Activated naive CD8-positive, alpha-beta T cell treated with anti-CD3 and anti-CD28 coated beads, Interleukin-2, amount 50 U/mL, for 24 hours (primary cell): ENCODE results near the gene HYCC1.

Experiments
- ATAC-seq: fragments of 150-1000 bp; cut with Tn5 transposase; one replicate; pipeline ENCODE4 v1.10.0; 2021
- DNase-seq: peaks from one replicate; pipeline ENCODE4 v3.0.0; 2021
- H3K27ac Mint-ChIP-seq: one replicate; pipeline ENCODE4 v1.8.0; 2021; ENCODE audit warnings: mild to moderate bottlenecking, mixed read lengths
- H3K27me3 Mint-ChIP-seq: one replicate; pipeline ENCODE4 v1.8.0; 2021; ENCODE audit warnings: mixed read lengths
- H3K36me3 Mint-ChIP-seq: one replicate; pipeline ENCODE4 v1.8.0; 2021; ENCODE audit warnings: low read depth, mixed read lengths
- H3K4me1 Mint-ChIP-seq: one replicate; pipeline ENCODE4 v1.8.0; 2021; ENCODE audit warnings: mixed read lengths
- H3K4me3 Mint-ChIP-seq: one replicate; pipeline ENCODE4 v1.8.0; 2021; ENCODE audit warnings: mild to moderate bottlenecking, moderate library complexity, mixed read lengths
- H3K9me3 Mint-ChIP-seq: one replicate; pipeline ENCODE4 v1.8.0; 2021; ENCODE audit warnings: mixed read lengths

The HYCC1 gene

GRCh38 chr7:23024454-23024853 lies 10.5 kb upstream of the HYCC1 start:
- Mint-ChIP-seq H3K9me3 (no peaks in the 10 kb centered on the region), H3K4me3 (no peak overlapping the region), H3K4me1 (peaks cover 29% of the 10 kb centered on the region), H3K36me3 (no peaks in the 10 kb centered on the region), H3K27ac (no peak overlapping the region), H3K27me3 (peaks cover 23% of the 10 kb centered on the region)
- no peak for ATAC-seq
- DNase-seq, result no peak

GRCh38 chr7:23022851-23023250 lies 8.9 kb upstream of the HYCC1 start:
- H3K4me1 Mint-ChIP-seq, result peaks cover 36% of the 10 kb centered on the region
- H3K36me3 Mint-ChIP-seq, result no peaks in the 10 kb centered on the region
- no peak overlapping the region for H3K27ac Mint-ChIP-seq
- H3K9me3 Mint-ChIP-seq, result no peaks in the 10 kb centered on the region
- H3K4me3 Mint-ChIP-seq, result no peak overlapping the region
- ATAC-seq (no peak), DNase-seq (no peak)
- peaks cover 16% of the 10 kb centered on the region for H3K27me3 Mint-ChIP-seq

- H3K9me3 Mint-ChIP-seq, result no peaks in the 10 kb centered on the region
- peaks cover 16% of the 10 kb centered on the region for H3K27me3 Mint-ChIP-seq
- DNase-seq (no peak), ATAC-seq (no peak)
- H3K36me3 Mint-ChIP-seq, result no peaks in the 10 kb centered on the region
- no peak overlapping the region for H3K27ac Mint-ChIP-seq
- no peak overlapping the region for H3K4me3 Mint-ChIP-seq
- peaks cover 40% of the 10 kb centered on the region for H3K4me1 Mint-ChIP-seq
Measured at GRCh38 chr7:23022258-23022769, 8.4 kb upstream of the HYCC1 start.

- no peak for ATAC-seq
- Mint-ChIP-seq H3K4me1 (peaks cover 45% of the 10 kb centered on the region), H3K27ac (peak overlapping the region; percentile 95), H3K27me3 (peaks cover 13% of the 10 kb centered on the region), H3K4me3 (no peak overlapping the region), H3K9me3 (no peaks in the 10 kb centered on the region), H3K36me3 (no peaks in the 10 kb centered on the region)
- DNase-seq, result no peak
Measured at GRCh38 chr7:23021596-23021995, 7.7 kb upstream of the HYCC1 start.

- H3K4me3 Mint-ChIP-seq, result peak overlapping the region; percentile 56
- ATAC-seq, result peak; percentile 90
Measured at GRCh38 chr7:23020742-23021401, 6.9 kb upstream of the HYCC1 start.

GRCh38 chr7:23018750-23019149 lies 4.8 kb upstream of the HYCC1 start:
- peaks cover 68% of the 10 kb centered on the region for H3K4me1 Mint-ChIP-seq
- DNase-seq (no peak), ATAC-seq (no peak)
- H3K27ac Mint-ChIP-seq, result no peak overlapping the region
- peaks cover 3% of the 10 kb centered on the region for H3K27me3 Mint-ChIP-seq
- H3K9me3 Mint-ChIP-seq, result peaks cover 4% of the 10 kb centered on the region
- H3K4me3 Mint-ChIP-seq, result no peak overlapping the region
- H3K36me3 Mint-ChIP-seq, result peaks cover 2% of the 10 kb centered on the region

More at GRCh38 chr7:23020742-23021401, 6.9 kb upstream of the HYCC1 start:
- H3K4me1 Mint-ChIP-seq, result peaks cover 52% of the 10 kb centered on the region
- H3K27me3 Mint-ChIP-seq, result peaks cover 8% of the 10 kb centered on the region
- peak overlapping the region; percentile 95 for H3K27ac Mint-ChIP-seq
- DNase-seq, result peak; percentile 23
- H3K36me3 Mint-ChIP-seq, result no peaks in the 10 kb centered on the region
- H3K9me3 Mint-ChIP-seq, result peaks cover 4% of the 10 kb centered on the region

- no peak overlapping the region for H3K27ac Mint-ChIP-seq
- H3K4me1 Mint-ChIP-seq, result peaks cover 63% of the 10 kb centered on the region
- H3K9me3 Mint-ChIP-seq, result peaks cover 4% of the 10 kb centered on the region
- peaks cover 3% of the 10 kb centered on the region for H3K36me3 Mint-ChIP-seq
- ATAC-seq (no peak), DNase-seq (no peak)
- H3K4me3 Mint-ChIP-seq, result no peak overlapping the region
- peaks cover 2% of the 10 kb centered on the region for H3K27me3 Mint-ChIP-seq
Measured at GRCh38 chr7:23017309-23017708, 3.4 kb upstream of the HYCC1 start.

- Mint-ChIP-seq H3K4me3 (no peak overlapping the region), H3K36me3 (peaks cover 3% of the 10 kb centered on the region), H3K27ac (no peak overlapping the region), H3K4me1 (peaks cover 56% of the 10 kb centered on the region), H3K9me3 (peaks cover 4% of the 10 kb centered on the region), H3K27me3 (peaks cover 2% of the 10 kb centered on the region)
- DNase-seq (no peak), ATAC-seq (no peak)
Measured at GRCh38 chr7:23016345-23017253, 2.7 kb upstream of the HYCC1 start.

GRCh38 chr7:23014681-23015080 lies 751 bp upstream of the HYCC1 start:
- Mint-ChIP-seq H3K4me3 (peak overlapping the region; percentile 95), H3K9me3 (peaks cover 4% of the 10 kb centered on the region), H3K27ac (peak overlapping the region; percentile 90), H3K27me3 (peaks cover 2% of the 10 kb centered on the region), H3K4me1 (peaks cover 40% of the 10 kb centered on the region), H3K36me3 (peaks cover 3% of the 10 kb centered on the region)
- DNase-seq (no peak), ATAC-seq (no peak)

GRCh38 chr7:23012908-23013714 lies 819 bp downstream of the HYCC1 start:
- peaks cover 4% of the 10 kb centered on the region for H3K9me3 Mint-ChIP-seq
- H3K36me3 Mint-ChIP-seq, result peaks cover 3% of the 10 kb centered on the region
- H3K4me3 Mint-ChIP-seq, result peak overlapping the region; percentile 95
- peak; percentile 8 for ATAC-seq
- H3K27ac Mint-ChIP-seq, result no peak overlapping the region
- peaks cover 2% of the 10 kb centered on the region for H3K27me3 Mint-ChIP-seq
- peaks cover 37% of the 10 kb centered on the region for H3K4me1 Mint-ChIP-seq
- peak; percentile 22 for DNase-seq

- Mint-ChIP-seq H3K4me3 (no peak overlapping the region), H3K36me3 (peaks cover 3% of the 10 kb centered on the region), H3K9me3 (peaks cover 4% of the 10 kb centered on the region), H3K27me3 (peaks cover 2% of the 10 kb centered on the region), H3K4me1 (peaks cover 34% of the 10 kb centered on the region), H3K27ac (no peak overlapping the region)
- DNase-seq (no peak), ATAC-seq (no peak)
Measured at GRCh38 chr7:23012186-23012585, 1.7 kb downstream of the HYCC1 start.

- Mint-ChIP-seq H3K9me3 (peaks cover 4% of the 10 kb centered on the region), H3K4me1 (peaks cover 26% of the 10 kb centered on the region), H3K4me3 (no peak overlapping the region), H3K27ac (no peak overlapping the region), H3K27me3 (peaks cover 2% of the 10 kb centered on the region), H3K36me3 (peaks cover 3% of the 10 kb centered on the region)
- no peak for DNase-seq
- no peak for ATAC-seq
Measured at GRCh38 chr7:23011222-23011924, 2.6 kb downstream of the HYCC1 start.

- Mint-ChIP-seq H3K27me3 (peaks cover 2% of the 10 kb centered on the region), H3K9me3 (no peaks in the 10 kb centered on the region), H3K4me1 (peaks cover 14% of the 10 kb centered on the region), H3K36me3 (peaks cover 3% of the 10 kb centered on the region), H3K27ac (no peak overlapping the region), H3K4me3 (no peak overlapping the region)
- ATAC-seq, result no peak
- DNase-seq, result no peak
Measured at GRCh38 chr7:23009303-23009702, 4.6 kb downstream of the HYCC1 start.

GRCh38 chr7:23004247-23004520 lies 9.7 kb downstream of the HYCC1 start:
- peaks cover 27% of the 10 kb centered on the region for H3K4me1 Mint-ChIP-seq
- ATAC-seq (no peak), DNase-seq (no peak)
- H3K27me3 Mint-ChIP-seq, result no peaks in the 10 kb centered on the region
- no peaks in the 10 kb centered on the region for H3K9me3 Mint-ChIP-seq
- no peak overlapping the region for H3K27ac Mint-ChIP-seq
- H3K4me3 Mint-ChIP-seq, result no peak overlapping the region
- no peaks in the 10 kb centered on the region for H3K36me3 Mint-ChIP-seq
